ENCODE results near the gene DNAJC5G. TPM values are rescaled to one million over a fixed set of nuclear protein-coding genes. Genes with fewer than 3 reads are reported as not detected.

The DNAJC5G gene
- total and polyA plus RNA-seq, 7 donors = 0.71 to 1.7 TPM; not detected in 5

- H3K4me1 ChIP-seq = no peaks in the 10 kb centered on the region
- H3K36me3 ChIP-seq = no peaks in the 10 kb centered on the region
- TF ChIP-seq EP300 (IDR thresholded peaks at IDR 0.05) = no peak
- no peak for TF ChIP-seq POLR2A (IDR thresholded peaks at IDR 0.05)
- no peak for TF ChIP-seq CTCF (IDR thresholded peaks at IDR 0.05)
- no peak for TF ChIP-seq POLR2AphosphoS5 (IDR thresholded peaks at IDR 0.05)
- no peak within 1 kb of the TSS for H3K4me3 ChIP-seq
- DNase-seq = no peak
- peaks cover 0 to 35% (median 4%) of the 10 kb centered on the region in 3 donors for H3K27me3 ChIP-seq
- intact Hi-C loops (cut with DNase I) = loop anchor here (5.0 kb wide), 1 partner anchor 320 kb away; no protein-coding TSS in a partner anchor
- no peaks in the 10 kb centered on the region for H3K9me3 ChIP-seq
- 75 to 80% methylated on average over 5 of the region's 5 CpGs for WGBS, 2 donors
- H3K27ac ChIP-seq = no peak within 1 kb of the TSS
Observed at GRCh38 chr2:27281855-27282559, 6.8 kb downstream of the DNAJC5G start, which contains the start of gene TRIM54. Gene TRIM54 (plus strand): TSS chr2:27282429. CDS start chr2:27282732, 303 bp downstream.

- Histone ChIP-seq H3K9me3 (no peaks in the 10 kb centered on the region), H3K36me3 (no peaks in the 10 kb centered on the region), H3K4me3 (no peak overlapping the region), H3K27ac (no peak overlapping the region), H3K4me1 (no peaks in the 10 kb centered on the region), H3K27me3 (peaks cover 0 to 29% (median 4%) of the 10 kb centered on the region in 3 donors)
- WGBS, 2 donors = 28 to 71% methylated on average over 5 of the region's 5 CpGs
- TF ChIP-seq EP300 (IDR thresholded peaks at IDR 0.05) = no peak
- intact Hi-C loops (cut with DNase I) = loop anchor here (5.0 kb wide), 1 partner anchor 321 kb away; no protein-coding TSS in a partner anchor
- no peak for DNase-seq
Observed at GRCh38 chr2:27282892-27283291, 7.7 kb downstream of the DNAJC5G start.

GRCh38 chr2:27284996-27285395 is 9.8 kb downstream of the DNAJC5G start:
- intact Hi-C loops (cut with DNase I) = loop anchor here (5.0 kb wide), 1 partner anchor 323 kb away; no protein-coding TSS in a partner anchor
- WGBS, 2 donors = 92 to 94% methylated on average over 1 of the region's 1 CpG
- no peaks in the 10 kb centered on the region for H3K36me3 ChIP-seq
- no peak overlapping the region for H3K27ac ChIP-seq
- H3K4me3 ChIP-seq = no peak overlapping the region
- peaks cover 0 to 3% (median 0%) of the 10 kb centered on the region in 4 donors for H3K4me1 ChIP-seq
- peaks cover 0 to 23% (median 4%) of the 10 kb centered on the region in 3 donors for H3K27me3 ChIP-seq
- no peak for DNase-seq
- H3K9me3 ChIP-seq = no peaks in the 10 kb centered on the region
- TF ChIP-seq EP300 (IDR thresholded peaks at IDR 0.05) (no peak), CTCF (IDR thresholded peaks at IDR 0.05) (no peak), POLR2AphosphoS5 (IDR thresholded peaks at IDR 0.05) (no peak), POLR2A (IDR thresholded peaks at IDR 0.05) (no peak)

GRCh38 chr2:27285481-27285880 is 10.2 kb downstream of the DNAJC5G start:
- Histone ChIP-seq H3K9me3 (no peaks in the 10 kb centered on the region), H3K4me3 (no peak overlapping the region), H3K4me1 (peaks cover 0 to 3% (median 0%) of the 10 kb centered on the region in 4 donors), H3K27me3 (peaks cover 0 to 23% (median 4%) of the 10 kb centered on the region in 3 donors), H3K27ac (no peak overlapping the region), H3K36me3 (no peaks in the 10 kb centered on the region)
- intact Hi-C loops (cut with DNase I) = no loop called here
- 67 to 87% methylated on average over 6 of the region's 6 CpGs for WGBS, 2 donors
- no peak for TF ChIP-seq POLR2A (IDR thresholded peaks at IDR 0.05)
- no peak for TF ChIP-seq POLR2AphosphoS5 (IDR thresholded peaks at IDR 0.05)
- no peak for TF ChIP-seq CTCF (IDR thresholded peaks at IDR 0.05)
- TF ChIP-seq EP300 (IDR thresholded peaks at IDR 0.05) = no peak
- DNase-seq = no peak

GRCh38 chr2:27288610-27289009 is 13.4 kb downstream of the DNAJC5G start:
- no peaks in the 10 kb centered on the region for H3K9me3 ChIP-seq
- peaks cover 0 to 14% (median 0%) of the 10 kb centered on the region in 3 donors for H3K27me3 ChIP-seq
- no peaks in the 10 kb centered on the region for H3K36me3 ChIP-seq
- H3K4me3 ChIP-seq = no peak overlapping the region
- no peak for TF ChIP-seq EP300 (IDR thresholded peaks at IDR 0.05)
- TF ChIP-seq POLR2A (IDR thresholded peaks at IDR 0.05) = no peak
- TF ChIP-seq POLR2AphosphoS5 (IDR thresholded peaks at IDR 0.05) = no peak
- TF ChIP-seq CTCF (IDR thresholded peaks at IDR 0.05) = no peak
- DNase-seq = no peak
- intact Hi-C loops (cut with DNase I) = no loop called here
- peaks cover 0 to 3% (median 0%) of the 10 kb centered on the region in 4 donors for H3K4me1 ChIP-seq
- H3K27ac ChIP-seq = no peak overlapping the region
- WGBS, 2 donors = 43 to 53% methylated on average over 3 of the region's 3 CpGs
